Karpas-422 (cell line): ENCODE results near the gene FGFR3. TPM values are rescaled to one million over a fixed set of nuclear protein-coding genes. Genes with fewer than 3 reads are reported as not detected.
"Not testable (repeated sequence)": the region's sequence is repeated elsewhere in the genome, so short reads cannot be mapped to it uniquely, and the experiment has no call there.

Source experiments
- DNase-seq: peaks from one replicate; pipeline ENCODE4 v3.0.0-alpha.2; 2015
- H2AFZ ChIP-seq: fragments of 200-600 bp; sonication (generic); 2 replicates; pipeline ENCODE4 v1.6.1; 2014; ENCODE audit warnings: antibody characterized with exemption, low read length, mixed read lengths
- H3K27ac ChIP-seq: fragments of 200-600 bp; sonication (generic); 2 replicates; pipeline ENCODE4 v1.5.1; 2014; ENCODE audit warnings: mild to moderate bottlenecking, low read length, moderate library complexity
- H3K27me3 ChIP-seq: fragments of 200-600 bp; sonication (generic); 2 replicates; pipeline ENCODE4 v1.6.1; 2014; ENCODE audit warnings: low read length, mixed read lengths
- H3K36me3 ChIP-seq: fragments of 200-600 bp; sonication (generic); 2 replicates; pipeline ENCODE4 v1.6.1; 2014; ENCODE audit warnings: low read length, mixed read lengths; ENCODE audit not compliant: insufficient read depth
- H3K4me1 ChIP-seq: fragments of 200-600 bp; sonication (generic); 2 replicates; pipeline ENCODE4 v1.6.1; 2014; ENCODE audit warnings: mild to moderate bottlenecking, low read length, mixed read lengths
- H3K4me2 ChIP-seq: fragments of 200-600 bp; sonication (generic); 2 replicates; pipeline ENCODE4 v1.6.1; 2014; ENCODE audit warnings: low read length, low read depth, mild to moderate bottlenecking; ENCODE audit not compliant: poor library complexity, severe bottlenecking
- H3K4me3 ChIP-seq: fragments of 200-600 bp; sonication (generic); 2 replicates; pipeline ENCODE4 v1.5.1; 2014; ENCODE audit warnings: mild to moderate bottlenecking, antibody characterized with exemption, low read length, mixed read lengths
- H3K79me2 ChIP-seq: fragments of 200-600 bp; sonication (generic); 2 replicates; pipeline ENCODE4 v1.6.1; 2014; ENCODE audit warnings: mild to moderate bottlenecking, low read length, mixed read lengths
- H3K9ac ChIP-seq: fragments of 200-600 bp; sonication (generic); 2 replicates; pipeline ENCODE4 v1.6.0; 2014; ENCODE audit warnings: low read length
- H3K9me2 ChIP-seq: fragments of 200-600 bp; sonication (generic), shearing (Covaris generic); replicated peaks from 2 replicates; pipeline ENCODE4 v1.6.0; 2014; ENCODE audit warnings: mild to moderate bottlenecking, low read length, moderate library complexity; ENCODE audit not compliant: insufficient read depth
- H3K9me3 ChIP-seq: fragments of 300-700, 200-600 bp; sonication (generic); 2 replicates; pipeline ENCODE4 v1.6.1; 2014; ENCODE audit warnings: low read length, mixed read lengths
- H4K20me1 ChIP-seq: fragments of 200-600 bp; sonication (generic); 2 replicates; pipeline ENCODE4 v1.6.1; 2014; ENCODE audit warnings: mild to moderate bottlenecking, antibody characterized with exemption, low read length, low read depth; ENCODE audit not compliant: insufficient read depth
- total RNA-seq: library from RNA; depleted of rRNA; stranded (reverse); fragments of >200 nt; shearing (Covaris generic); gene quantifications from 2 replicates; pipeline ENCODE4 v1.2.3, GENCODE V29; 2014; ENCODE audit warnings: low replicate concordance

FGFR3 gene
- total RNA-seq, 1 experiment from 2014 or later: not detected

GRCh38 chr4:1842993-1843448, 49.9 kb downstream of the FGFR3 start:
- peaks cover 22% of the 10 kb centered on the region for H3K36me3 ChIP-seq
- H3K9ac ChIP-seq: no peak overlapping the region
- no peak overlapping the region for H2AFZ ChIP-seq
- H3K9me2 ChIP-seq: no peaks in the 10 kb centered on the region
- H3K4me2 ChIP-seq: no peak overlapping the region
- H3K79me2 ChIP-seq: peaks cover 49% of the 10 kb centered on the region
- no peak for DNase-seq
- no peak overlapping the region for H3K4me3 ChIP-seq
- no peaks in the 10 kb centered on the region for H3K27me3 ChIP-seq
- H3K27ac ChIP-seq: no peak overlapping the region
- H3K4me1 ChIP-seq: no peaks in the 10 kb centered on the region
- no peaks in the 10 kb centered on the region for H3K9me3 ChIP-seq
- no peaks in the 10 kb centered on the region for H4K20me1 ChIP-seq

GRCh38 chr4:1843852-1844251, 50.8 kb downstream of the FGFR3 start:
- no peak overlapping the region for H3K4me2 ChIP-seq
- peaks cover 18% of the 10 kb centered on the region for H3K36me3 ChIP-seq
- no peak overlapping the region for H3K4me3 ChIP-seq
- H3K27me3 ChIP-seq: no peaks in the 10 kb centered on the region
- H3K4me1 ChIP-seq: no peaks in the 10 kb centered on the region
- H3K27ac ChIP-seq: no peak overlapping the region
- H3K9ac ChIP-seq: no peak overlapping the region
- DNase-seq: no peak
- H3K79me2 ChIP-seq: peaks cover 52% of the 10 kb centered on the region
- H3K9me2 ChIP-seq: no peaks in the 10 kb centered on the region
- no peaks in the 10 kb centered on the region for H4K20me1 ChIP-seq
- no peaks in the 10 kb centered on the region for H3K9me3 ChIP-seq
- no peak overlapping the region for H2AFZ ChIP-seq

GRCh38 chr4:1844618-1845017, 51.5 kb downstream of the FGFR3 start:
- peaks cover 12% of the 10 kb centered on the region for H3K36me3 ChIP-seq
- H3K4me3 ChIP-seq: not testable (repeated sequence)
- peaks cover 60% of the 10 kb centered on the region for H3K79me2 ChIP-seq

GRCh38 chr4:1846580-1846979, 53.5 kb downstream of the FGFR3 start:
- Histone ChIP-seq H3K36me3 (peaks cover 12% of the 10 kb centered on the region), H3K4me3 (no peak overlapping the region), H3K9me3 (no peaks in the 10 kb centered on the region), H3K4me2 (no peak overlapping the region), H3K4me1 (peaks cover 12% of the 10 kb centered on the region), H3K9me2 (no peaks in the 10 kb centered on the region), H3K27ac (no peak overlapping the region), H2AFZ (no peak overlapping the region), H4K20me1 (no peaks in the 10 kb centered on the region; the same call in 1 of the 2 replicates), H3K79me2 (peaks cover 77% of the 10 kb centered on the region), H3K27me3 (no peaks in the 10 kb centered on the region), H3K9ac (no peak overlapping the region)
- DNase-seq: no peak

More at GRCh38 chr4:1844618-1845017, 51.5 kb downstream of the FGFR3 start:
- H3K9ac ChIP-seq, H3K4me2 ChIP-seq, H3K9me3 ChIP-seq, H4K20me1 ChIP-seq, H3K27me3 ChIP-seq, H2AFZ ChIP-seq, H3K9me2 ChIP-seq, DNase-seq, H3K27ac ChIP-seq, H3K4me1 ChIP-seq: not testable (repeated sequence)

GRCh38 chr4:1850276-1850675, 57.2 kb downstream of the FGFR3 start:
- peaks cover 40% of the 10 kb centered on the region for H3K4me1 ChIP-seq
- H3K9me2 ChIP-seq: no peaks in the 10 kb centered on the region
- H3K27ac ChIP-seq: no peak overlapping the region
- peak; percentile 56 for DNase-seq
- H3K9me3 ChIP-seq: no peaks in the 10 kb centered on the region
- peaks cover 83% of the 10 kb centered on the region for H3K79me2 ChIP-seq
- H3K4me3 ChIP-seq: no peak overlapping the region
- no peak overlapping the region for H3K4me2 ChIP-seq
- H3K36me3 ChIP-seq: peaks cover 18% of the 10 kb centered on the region
- H4K20me1 ChIP-seq: peaks cover 14% of the 10 kb centered on the region
- no peak overlapping the region for H2AFZ ChIP-seq
- H3K27me3 ChIP-seq: no peaks in the 10 kb centered on the region
- H3K9ac ChIP-seq: no peak overlapping the region

GRCh38 chr4:1851160-1851559, 58.1 kb downstream of the FGFR3 start:
- Histone ChIP-seq H3K27ac (no peak overlapping the region), H3K27me3 (no peaks in the 10 kb centered on the region), H3K9me2 (no peaks in the 10 kb centered on the region), H3K4me3 (no peak overlapping the region), H3K4me1 (peaks cover 40% of the 10 kb centered on the region), H3K4me2 (no peak overlapping the region), H2AFZ (no peak overlapping the region), H4K20me1 (peaks cover 14% of the 10 kb centered on the region), H3K36me3 (peaks cover 18% of the 10 kb centered on the region), H3K9me3 (no peaks in the 10 kb centered on the region), H3K9ac (no peak overlapping the region), H3K79me2 (peaks cover 86% of the 10 kb centered on the region)
- no peak for DNase-seq

- DNase-seq: no peak
- no peak overlapping the region for H3K4me3 ChIP-seq
- H3K9me2 ChIP-seq: no peaks in the 10 kb centered on the region
- no peak overlapping the region for H3K4me2 ChIP-seq
- H2AFZ ChIP-seq: no peak overlapping the region
- H3K79me2 ChIP-seq: peaks cover 86% of the 10 kb centered on the region
- H4K20me1 ChIP-seq: peaks cover 16% of the 10 kb centered on the region
- H3K27ac ChIP-seq: no peak overlapping the region
- H3K4me1 ChIP-seq: peaks cover 41% of the 10 kb centered on the region
- no peaks in the 10 kb centered on the region for H3K27me3 ChIP-seq
- peaks cover 13% of the 10 kb centered on the region; the same call in 1 of the 2 replicates for H3K36me3 ChIP-seq
- H3K9me3 ChIP-seq: no peaks in the 10 kb centered on the region
- no peak overlapping the region for H3K9ac ChIP-seq
Observed at GRCh38 chr4:1851575-1852410, 58.7 kb downstream of the FGFR3 start.

- H4K20me1 ChIP-seq: peaks cover 28% of the 10 kb centered on the region
- H3K4me3 ChIP-seq: no peak overlapping the region
- H3K9ac ChIP-seq: peak overlapping the region; percentile 23; the same call in 1 of the 2 replicates
- peak overlapping the region; percentile 41 for H3K4me2 ChIP-seq
- no peaks in the 10 kb centered on the region for H3K9me2 ChIP-seq
- no peak overlapping the region for H2AFZ ChIP-seq
- H3K79me2 ChIP-seq: peaks cover 82% of the 10 kb centered on the region
- H3K27me3 ChIP-seq: no peaks in the 10 kb centered on the region
- H3K36me3 ChIP-seq: peaks cover 8% of the 10 kb centered on the region; the same call in 1 of the 2 replicates
- H3K27ac ChIP-seq: no peak overlapping the region
- no peak for DNase-seq
- H3K9me3 ChIP-seq: no peaks in the 10 kb centered on the region
- H3K4me1 ChIP-seq: peaks cover 49% of the 10 kb centered on the region
Observed at GRCh38 chr4:1852904-1853623, 60.0 kb downstream of the FGFR3 start.
